ENCODE measurements around the gene AKAP9.
"Not testable (repeated sequence)": the region's sequence is repeated elsewhere in the genome, so short reads cannot be mapped to it uniquely, and the experiment has no call there.

The AKAP9 gene

GRCh38 chr7:92141161-92141560 is 200.5 kb downstream of the AKAP9 start:
- no peak for DNase-seq

- DNase-seq, result not testable (repeated sequence)
These were observed 202.1 kb downstream of the AKAP9 start for GRCh38 chr7:92142791-92143190.

- not testable (repeated sequence) for DNase-seq
These were observed 202.7 kb downstream of the AKAP9 start for GRCh38 chr7:92143192-92143880.

GRCh38 chr7:92149736-92150239 is 209.1 kb downstream of the AKAP9 start:
- no peak for DNase-seq

- DNase-seq, result no peak
These were observed 209.9 kb downstream of the AKAP9 start for GRCh38 chr7:92150450-92151017.

GRCh38 chr7:92155108-92155739 is 214.6 kb downstream of the AKAP9 start:
- DNase-seq, result peak; percentile 58

- DNase-seq, result no peak
These were observed 216.3 kb downstream of the AKAP9 start for GRCh38 chr7:92156990-92157389.

- no peak for DNase-seq
These were observed 218.3 kb downstream of the AKAP9 start for GRCh38 chr7:92158660-92159575.
